ENCODE results near the gene ARHGEF6.

- TF ChIP-seq EZH2phosphoT487 (IDR thresholded peaks at IDR 0.05; ENCODE audit: low read depth, severe bottlenecking, unreplicated experiment) (no peak), CTCF (IDR thresholded peaks at IDR 0.05; ENCODE audit: poor library complexity) (no peak)
Measured at GRCh38 chrX:136662976-136663375, 117.8 kb downstream of the ARHGEF6 start.

Measured in hepatocyte (in vitro differentiated cells).